B cell (primary cell): ENCODE data around the gene PHF20.

ENCODE experiments used
- CTCF ChIP-seq: fragments of 200-600 bp; IDR thresholded peaks from one replicate; pipeline ENCODE4 v1.8.0; 2022; ENCODE audit warnings: antibody characterized with exemption, mild to moderate bottlenecking
- EZH2 ChIP-seq: IDR thresholded peaks from 2 replicates; pipeline ENCODE4 v1.6.1; 2012; ENCODE audit warnings: borderline replicate concordance, low read depth, mild to moderate bottlenecking, moderate library complexity, low read length; ENCODE audit not compliant: insufficient read depth, poor library complexity, severe bottlenecking

- no peak for TF ChIP-seq CTCF
- no peak for TF ChIP-seq EZH2
These were observed 162.2 kb downstream of the PHF20 start for GRCh38 chr20:35934050-35934449.
